HG02973 (cell line): ENCODE measurements around the gene NOCT.
A peak's percentile ranks its signal among the peaks of the same experiment; 100 is the strongest.
"Not testable (repeated sequence)": the region's sequence is repeated elsewhere in the genome, so short reads cannot be mapped to it uniquely, and the experiment has no call there.

ENCODE experiments used
- ATAC-seq: cut with Tn5 transposase; IDR thresholded peaks from one replicate; pipeline ENCODE4 v1.9.1; 2021; ENCODE audit warnings: moderate library complexity; ENCODE audit not compliant: unreplicated experiment

The NOCT gene, protein sequence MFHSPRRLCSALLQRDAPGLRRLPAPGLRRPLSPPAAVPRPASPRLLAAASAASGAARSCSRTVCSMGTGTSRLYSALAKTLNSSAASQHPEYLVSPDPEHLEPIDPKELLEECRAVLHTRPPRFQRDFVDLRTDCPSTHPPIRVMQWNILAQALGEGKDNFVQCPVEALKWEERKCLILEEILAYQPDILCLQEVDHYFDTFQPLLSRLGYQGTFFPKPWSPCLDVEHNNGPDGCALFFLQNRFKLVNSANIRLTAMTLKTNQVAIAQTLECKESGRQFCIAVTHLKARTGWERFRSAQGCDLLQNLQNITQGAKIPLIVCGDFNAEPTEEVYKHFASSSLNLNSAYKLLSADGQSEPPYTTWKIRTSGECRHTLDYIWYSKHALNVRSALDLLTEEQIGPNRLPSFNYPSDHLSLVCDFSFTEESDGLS

GRCh38 chr4:139015269-139015947 lies at the start of gene NOCT:
NOCT (plus strand) TSS chr4:139015781; CDS start chr4:139015982, 201 bp downstream.
- ATAC-seq = peak; percentile 92

GRCh38 chr4:138967313-138967712 lies 48.3 kb upstream of the NOCT start:
- ATAC-seq = peak; percentile 97

DNA sequence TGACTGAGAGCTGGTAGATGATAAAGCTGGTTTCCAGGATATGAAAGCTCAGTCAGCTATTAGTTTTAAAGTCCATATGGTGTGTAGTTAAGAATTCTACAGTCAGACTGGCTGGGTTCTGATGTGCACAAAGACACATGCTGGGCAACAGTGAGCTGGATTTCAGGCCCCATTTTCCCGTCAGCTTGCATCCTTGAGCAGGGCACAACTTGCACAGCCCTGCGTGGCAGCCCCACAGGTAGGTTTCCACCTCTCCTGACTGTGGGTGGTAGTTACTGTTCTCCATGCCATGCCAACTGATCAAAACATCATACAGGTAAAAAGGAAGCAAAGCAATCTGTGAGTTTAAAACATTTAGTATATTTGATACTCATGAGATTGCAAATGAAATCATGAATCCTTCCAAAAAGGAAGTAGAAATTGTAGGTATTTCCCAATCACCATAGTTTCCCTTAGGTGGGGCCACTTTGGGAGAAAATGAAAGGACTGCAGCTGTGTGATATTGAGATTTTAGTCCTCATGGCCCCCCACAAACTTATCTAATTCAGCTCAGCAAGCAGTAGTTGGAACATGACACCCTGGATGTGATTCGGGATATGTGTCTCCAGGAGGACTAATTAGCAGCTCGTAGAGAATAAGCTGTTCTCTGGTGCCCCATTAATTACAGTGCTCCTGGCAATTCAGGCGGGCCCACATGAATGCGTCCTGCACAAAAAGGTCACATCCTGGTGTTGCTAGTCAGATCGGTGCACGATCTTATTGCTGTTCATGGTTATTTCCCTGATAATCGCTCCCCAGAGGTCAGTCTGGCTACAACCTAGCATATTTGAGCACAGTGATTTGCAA lies 42.4 kb upstream of the NOCT start:
- ATAC-seq = no peak

DNA sequence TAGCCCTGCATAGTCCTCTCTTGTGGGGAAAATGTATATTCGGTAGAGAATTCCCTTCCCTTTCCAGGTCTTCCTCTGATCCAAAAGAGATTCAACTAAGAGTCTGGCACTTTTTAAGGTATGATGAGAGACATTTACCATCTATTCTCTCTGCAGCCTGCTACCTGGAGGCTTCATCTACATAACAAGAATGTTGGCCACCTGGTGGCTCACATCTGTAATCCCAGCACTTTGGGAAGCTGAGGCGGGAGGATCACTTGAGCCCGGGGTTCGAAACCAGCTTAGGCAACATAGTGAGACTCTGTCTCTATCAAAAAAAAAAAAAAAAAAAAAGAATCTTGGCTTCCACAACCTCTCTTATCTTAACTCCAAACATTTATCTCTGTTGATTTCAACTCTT lies 40.4 kb upstream of the NOCT start:
- ATAC-seq = no peak

DNA sequence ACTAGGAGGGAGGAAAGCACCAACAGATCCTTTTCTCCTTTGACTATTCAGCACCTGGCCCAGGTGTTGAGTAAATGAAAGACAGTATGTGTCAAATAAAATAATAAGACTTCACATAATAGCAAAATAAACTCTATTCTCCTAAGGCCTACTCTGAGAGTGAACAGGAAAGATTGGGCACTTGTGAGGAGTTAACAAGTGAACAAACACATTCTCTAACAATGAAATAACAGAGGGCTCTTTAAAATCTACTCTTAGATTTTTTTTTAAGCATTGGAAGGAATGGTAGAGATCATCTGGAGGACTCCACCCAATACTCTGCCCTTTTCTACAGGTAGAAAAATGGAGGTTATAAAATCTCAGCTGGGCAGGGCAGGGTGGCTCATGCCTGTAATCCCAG lies 39.1 kb upstream of the NOCT start:
- no peak for ATAC-seq

GRCh38 chr4:138977524-138977923 lies 38.1 kb upstream of the NOCT start:
- ATAC-seq = peak; percentile 89

DNA sequence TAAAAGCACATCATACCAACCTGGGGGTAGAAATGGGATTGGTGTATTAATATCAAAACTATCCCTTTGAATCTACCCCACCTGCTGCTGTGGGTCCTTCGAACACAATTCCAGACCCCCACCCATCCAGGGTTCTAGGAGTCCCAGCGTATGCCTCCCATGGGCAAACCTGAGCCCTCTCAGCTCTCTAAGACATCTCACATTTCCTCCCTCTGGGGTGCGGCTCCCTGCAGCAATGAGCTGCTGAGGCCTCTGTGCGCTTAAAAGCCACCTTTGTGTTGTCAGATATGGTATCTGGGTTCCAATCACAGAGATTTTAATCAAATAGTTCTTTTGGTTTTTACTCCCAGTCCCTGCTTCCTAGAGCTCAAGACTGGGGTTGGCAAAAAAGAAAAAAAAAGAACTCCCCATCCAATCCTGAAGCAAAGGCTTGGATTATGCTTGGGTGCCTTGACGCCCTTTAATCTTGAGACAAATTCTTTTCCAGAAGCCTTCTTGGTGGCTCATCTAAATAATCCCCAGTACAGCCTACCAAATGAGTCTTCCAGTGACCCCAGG lies 37.5 kb upstream of the NOCT start:
- ATAC-seq = no peak

- no peak for ATAC-seq
Observed at GRCh38 chr4:138978600-138978999, 37.0 kb upstream of the NOCT start.

DNA sequence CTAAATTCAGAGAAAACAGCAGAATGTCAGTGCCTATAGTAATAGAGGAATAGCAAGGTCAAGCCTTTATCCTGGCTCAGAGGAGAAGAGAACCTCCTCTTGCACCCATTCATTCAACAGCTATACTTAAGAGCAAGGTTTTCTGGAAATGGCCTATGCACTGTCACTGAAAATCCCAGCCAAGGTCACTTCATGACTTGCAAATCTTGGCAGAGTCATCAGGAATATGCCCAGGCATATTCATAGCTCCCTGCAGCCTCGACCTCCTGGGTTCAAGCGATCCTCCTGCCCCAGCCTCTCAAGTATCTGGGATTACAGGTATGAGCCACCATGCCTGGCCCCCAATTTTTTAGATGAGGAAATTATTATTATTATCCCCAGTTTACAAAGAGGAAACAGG lies 35.8 kb upstream of the NOCT start:
- no peak for ATAC-seq

GRCh38 chr4:138981930-138982390 lies 33.6 kb upstream of the NOCT start:
- no peak for ATAC-seq

- ATAC-seq = no peak
Observed at GRCh38 chr4:138982754-138983153, 32.8 kb upstream of the NOCT start.

DNA sequence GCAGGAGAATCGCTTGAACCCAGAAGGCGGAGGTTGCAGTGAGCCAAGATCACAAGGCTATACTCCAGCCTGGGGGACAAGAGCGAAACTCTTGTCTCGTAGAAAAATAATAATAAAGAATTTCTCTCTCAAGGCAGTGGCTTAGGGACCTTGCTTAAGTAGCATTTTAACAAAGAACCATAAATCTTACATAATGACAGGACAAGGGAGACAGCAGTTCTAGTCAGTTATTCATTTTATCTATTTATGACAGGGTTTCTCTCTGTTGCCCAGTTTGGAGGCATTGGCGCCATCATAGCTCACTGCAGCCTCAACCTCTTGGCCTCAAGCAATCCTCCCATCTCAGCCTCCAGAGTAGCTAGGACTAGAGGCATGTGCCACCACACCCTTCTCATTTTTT lies 31.9 kb upstream of the NOCT start:
- no peak for ATAC-seq

DNA sequence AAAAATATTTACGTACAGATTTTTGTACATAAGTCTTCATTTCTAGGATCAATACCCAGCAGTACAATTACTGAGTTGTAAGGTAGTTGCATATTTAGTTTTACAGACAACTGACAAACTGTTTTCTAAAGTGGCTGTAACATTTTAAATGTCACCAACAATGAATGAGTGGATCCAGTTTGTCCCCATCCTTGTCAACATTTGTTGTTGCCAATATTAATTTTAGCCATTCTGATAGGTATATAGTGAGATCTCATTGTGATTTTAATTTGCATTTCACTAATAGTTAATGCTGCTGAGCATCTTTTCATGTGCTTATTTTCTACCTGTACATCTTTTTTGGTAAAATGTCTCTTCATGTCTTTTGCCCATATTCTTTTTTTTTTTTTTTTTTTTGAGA lies 30.9 kb upstream of the NOCT start:
- no peak for ATAC-seq

DNA sequence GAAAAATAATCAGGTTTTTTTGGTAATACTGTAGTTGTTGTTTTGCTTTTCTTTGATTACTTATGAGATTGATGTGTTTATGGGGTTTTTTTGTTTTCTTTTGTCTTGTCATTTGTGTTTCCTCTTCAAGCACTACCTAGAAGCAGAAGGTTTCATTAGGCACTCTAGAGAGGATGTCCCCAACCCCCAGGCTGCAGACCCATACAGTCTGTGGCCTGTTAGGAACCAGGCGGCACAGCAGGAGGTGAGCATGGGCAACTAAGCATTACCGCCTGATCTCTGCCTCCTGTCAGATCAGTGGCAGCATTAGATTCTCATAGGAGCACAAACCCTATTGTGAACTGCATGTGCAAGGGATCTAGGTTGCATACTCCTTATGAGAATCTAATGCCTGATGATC lies 22.9 kb upstream of the NOCT start:
- ATAC-seq = no peak

DNA sequence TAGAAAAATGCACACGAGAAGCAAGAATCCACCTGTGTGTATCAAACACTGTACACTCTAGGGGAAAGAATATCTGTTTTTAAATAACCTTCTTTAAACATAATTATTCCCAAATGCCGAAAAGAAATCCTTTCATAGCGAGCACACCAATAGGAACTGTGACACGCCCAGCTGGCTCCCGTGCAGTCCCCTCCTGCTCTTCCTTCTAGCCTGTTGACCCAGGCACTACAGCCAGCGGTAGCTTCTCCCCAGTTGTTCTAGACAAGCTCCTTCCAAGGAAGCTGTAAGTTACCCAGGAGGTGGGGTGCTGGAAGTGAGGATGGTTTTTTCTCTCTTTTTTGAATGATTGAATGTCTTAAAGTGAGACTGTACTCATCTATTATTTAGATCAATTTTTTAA lies 19.5 kb upstream of the NOCT start:
- no peak for ATAC-seq

DNA sequence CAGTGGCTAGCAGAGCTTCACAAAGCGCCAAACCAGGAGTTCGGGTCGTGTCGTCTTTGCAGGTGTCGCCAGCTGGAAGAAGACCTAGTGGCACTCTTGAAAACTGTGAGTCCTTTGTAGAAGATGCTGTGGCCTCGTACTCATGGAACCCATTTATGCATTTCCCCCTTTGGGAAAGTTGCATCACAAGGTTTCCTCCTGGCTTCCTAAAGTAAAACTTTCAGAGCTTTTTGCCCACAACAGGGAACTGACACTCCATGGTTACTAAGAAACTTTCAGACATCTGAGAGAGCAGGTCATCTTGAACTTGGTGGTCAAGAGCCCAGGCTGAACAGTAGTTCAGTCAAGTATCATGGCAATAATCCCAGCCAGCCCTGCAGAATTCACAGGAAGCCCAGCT lies 15.9 kb upstream of the NOCT start:
- ATAC-seq = no peak

GRCh38 chr4:139000134-139000533 lies 15.4 kb upstream of the NOCT start:
- not testable (repeated sequence) for ATAC-seq

- not testable (repeated sequence) for ATAC-seq
Observed at GRCh38 chr4:139001430-139001829, 14.2 kb upstream of the NOCT start.

- ATAC-seq = not testable (repeated sequence)
Observed at GRCh38 chr4:139003668-139004067, 11.9 kb upstream of the NOCT start.

- no peak for ATAC-seq
Observed at GRCh38 chr4:139005774-139006173, 9.8 kb upstream of the NOCT start.

GRCh38 chr4:139007640-139008039 lies 7.9 kb upstream of the NOCT start:
- ATAC-seq = no peak
